Urothelium cell line (cell line): ENCODE measurements around the gene RYR2.
"Not testable (repeated sequence)": the region's sequence is repeated elsewhere in the genome, so short reads cannot be mapped to it uniquely, and the experiment has no call there.

Experiments used
- DNase-seq: peaks from one replicate; pipeline ENCODE4 v3.0.0; 2011; ENCODE audit warnings: low spot score, mixed read lengths
- FAIRE-seq: peaks from 2 replicates; lab custom pipeline; 2011; peaks lifted over from hg19 to GRCh38; lab: Jason Lieb, UNC

The RYR2 gene

DNA sequence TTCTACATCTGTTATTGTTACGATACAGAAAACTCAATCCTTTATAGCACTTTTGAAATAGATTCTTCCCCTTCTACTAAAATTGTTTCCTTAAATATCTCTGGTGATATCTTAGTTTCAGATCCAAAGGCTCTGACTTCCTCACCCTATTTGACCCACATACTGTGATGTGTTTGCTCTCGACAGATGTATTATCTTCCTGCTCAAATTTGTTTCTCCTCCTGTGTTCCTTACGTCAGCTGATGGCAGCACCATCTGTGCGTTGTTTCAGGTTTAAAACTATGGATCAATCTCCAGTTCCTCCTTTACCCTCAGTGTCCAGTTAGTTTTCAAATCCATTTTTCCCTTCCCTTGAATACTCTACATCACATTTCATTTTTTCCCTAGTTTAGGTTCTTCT is 274.4 kb downstream of the RYR2 start:
- DNase-seq (no peak), FAIRE-seq (no peak)

DNA sequence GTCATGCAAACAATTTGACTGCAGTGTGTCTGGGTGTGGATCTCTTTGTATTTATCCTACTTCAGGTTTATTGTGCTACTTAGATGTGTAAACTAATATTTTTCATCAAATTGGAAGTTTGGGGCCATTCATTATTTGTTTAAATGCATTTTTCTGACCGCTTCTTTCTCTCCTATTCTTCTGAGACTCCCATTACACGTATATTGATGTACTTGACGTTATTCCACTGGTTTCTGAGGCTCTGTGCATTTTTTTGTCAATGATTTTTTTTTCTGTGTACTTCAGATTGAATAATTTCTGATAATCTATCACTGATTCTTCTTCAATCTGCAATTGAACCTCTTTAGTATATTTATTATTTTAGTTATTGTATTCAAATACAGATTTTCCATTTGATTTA is 276.8 kb downstream of the RYR2 start:
- DNase-seq (no peak), FAIRE-seq (no peak)

DNA sequence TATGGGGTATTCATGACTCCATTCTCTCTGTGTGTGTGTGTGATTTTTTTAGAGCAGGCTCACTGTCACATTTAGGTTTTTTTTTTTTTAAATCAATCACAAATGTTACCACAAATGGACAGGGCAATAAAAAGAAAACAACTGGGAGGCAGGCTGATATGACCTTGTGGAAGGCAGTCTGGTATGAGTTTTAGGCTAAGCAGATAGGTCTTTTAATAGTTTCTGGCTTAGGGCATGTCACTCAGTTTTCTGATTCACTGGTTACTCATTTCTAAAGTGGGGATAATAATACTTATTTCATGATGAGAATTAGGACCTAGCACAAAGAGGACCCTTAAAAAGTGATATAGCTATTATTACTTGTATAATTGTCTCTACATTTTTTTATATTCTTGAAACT is 278.9 kb downstream of the RYR2 start:
- DNase-seq (no peak), FAIRE-seq (no peak)

DNA sequence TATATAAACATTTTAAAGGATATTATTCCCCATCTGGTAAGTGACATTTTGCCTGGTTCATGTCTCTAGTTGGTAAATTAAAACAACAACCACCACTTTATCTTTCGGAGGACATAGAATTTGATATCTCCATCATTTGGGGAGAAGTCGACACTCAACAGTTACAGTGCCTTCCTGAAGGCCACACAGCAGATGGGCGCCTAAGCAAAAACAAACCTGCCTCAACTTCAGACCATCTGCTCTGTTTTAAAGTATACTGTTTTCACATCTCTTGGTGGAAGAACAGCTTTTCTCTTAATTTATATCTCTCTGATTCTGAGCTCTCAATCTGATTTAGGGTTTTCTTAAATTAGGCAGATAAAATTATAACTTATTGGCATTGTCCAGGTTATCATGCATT is 282.2 kb downstream of the RYR2 start:
- no peak for DNase-seq
- FAIRE-seq, result no peak

DNA sequence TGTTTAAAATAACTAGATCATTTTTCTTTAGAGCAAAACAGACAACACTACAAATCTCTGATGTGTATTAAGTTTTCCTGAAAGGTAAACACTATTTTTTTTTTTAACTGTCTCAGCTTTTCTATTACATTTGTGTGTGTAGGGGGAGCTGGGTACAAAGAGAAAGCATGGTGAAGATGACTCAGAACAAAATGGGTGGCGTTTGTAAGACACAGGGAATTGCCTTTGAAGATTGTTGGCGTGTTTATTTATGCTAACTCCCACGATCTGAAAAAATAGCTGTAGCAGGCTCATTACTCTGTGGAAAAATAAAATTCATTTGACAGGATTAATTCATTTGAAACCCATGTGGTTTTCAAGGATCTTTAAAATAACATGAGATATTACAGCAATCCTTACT is 285.1 kb downstream of the RYR2 start:
- FAIRE-seq (no peak), DNase-seq (peak; percentile 4)

DNA sequence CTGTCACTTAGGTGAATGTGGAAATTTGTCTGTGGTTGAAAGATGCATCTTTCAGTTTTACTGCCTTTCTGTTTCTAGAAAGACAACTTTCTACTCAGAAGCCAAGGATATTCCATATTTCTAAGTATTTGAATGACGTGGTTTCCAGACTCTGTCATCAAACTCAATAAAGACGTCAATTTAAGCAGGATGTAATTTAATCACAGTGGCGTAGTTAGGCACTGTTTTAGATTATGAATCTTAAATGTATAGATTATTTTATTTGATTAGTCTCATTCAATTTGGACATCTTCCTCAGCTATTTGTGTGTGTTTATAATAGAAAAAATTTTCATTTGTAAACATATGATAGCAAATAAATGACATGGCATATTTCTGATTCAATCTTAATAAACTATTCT is 298.9 kb downstream of the RYR2 start:
- no peak for DNase-seq
- FAIRE-seq, result no peak

DNA sequence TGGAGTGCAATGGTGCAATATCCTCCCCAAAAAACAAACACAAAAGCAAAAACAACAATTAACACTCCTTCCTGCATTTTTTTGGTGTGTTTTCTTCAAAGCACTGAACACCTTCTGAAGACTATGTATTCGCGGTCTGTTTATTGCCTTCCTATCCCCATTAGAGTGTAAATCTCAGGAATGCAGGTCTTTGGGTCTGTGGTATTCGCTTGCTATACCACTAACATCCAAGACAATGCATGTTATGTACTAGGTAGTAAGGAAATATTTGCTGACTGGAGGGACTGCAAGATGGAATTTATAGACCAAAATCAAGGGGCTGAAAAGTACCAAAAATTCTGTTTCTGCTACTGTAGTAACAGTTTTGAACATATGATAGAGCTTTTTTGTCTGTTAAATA is 299.4 kb downstream of the RYR2 start:
- DNase-seq, result no peak
- FAIRE-seq, result no peak

DNA sequence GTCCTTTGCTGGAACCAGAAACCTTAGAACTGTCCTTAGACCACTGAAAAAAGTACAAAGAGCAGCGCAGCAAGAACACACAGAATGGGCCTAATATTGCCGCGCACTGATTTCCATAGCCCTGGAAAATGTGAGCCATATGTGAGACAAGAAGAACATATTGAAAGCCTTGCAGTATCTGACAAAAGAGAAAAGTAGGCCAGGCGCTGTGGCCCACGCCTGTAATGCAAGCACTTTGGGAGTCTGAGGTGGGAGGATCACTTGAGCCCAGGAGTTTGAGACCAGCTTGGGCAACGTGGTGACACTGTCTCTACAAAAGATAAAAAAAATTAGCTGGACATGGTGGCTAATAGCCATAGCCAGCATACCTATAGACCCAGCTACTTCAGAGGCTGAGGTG is 300.7 kb downstream of the RYR2 start:
- no peak for FAIRE-seq
- DNase-seq, result no peak

DNA sequence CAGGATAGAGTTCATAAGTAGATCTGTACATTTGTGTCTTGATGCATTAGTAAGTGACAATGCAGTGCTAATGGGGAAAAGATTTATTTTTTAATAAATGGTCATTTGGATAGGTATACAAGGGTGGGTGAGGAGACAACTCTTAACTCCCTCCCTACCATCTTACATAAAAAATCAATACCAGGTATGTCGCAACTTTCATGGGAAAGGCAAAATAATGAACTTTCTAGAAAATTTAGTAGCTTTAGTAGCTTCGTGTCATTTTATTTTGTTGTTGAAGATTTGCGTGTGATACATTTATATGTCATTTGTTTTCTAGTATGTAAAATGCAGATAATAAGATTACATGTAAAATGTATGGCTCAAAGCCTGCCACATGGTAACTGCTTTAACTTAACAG is 310.8 kb downstream of the RYR2 start:
- no peak for FAIRE-seq
- DNase-seq, result no peak

DNA sequence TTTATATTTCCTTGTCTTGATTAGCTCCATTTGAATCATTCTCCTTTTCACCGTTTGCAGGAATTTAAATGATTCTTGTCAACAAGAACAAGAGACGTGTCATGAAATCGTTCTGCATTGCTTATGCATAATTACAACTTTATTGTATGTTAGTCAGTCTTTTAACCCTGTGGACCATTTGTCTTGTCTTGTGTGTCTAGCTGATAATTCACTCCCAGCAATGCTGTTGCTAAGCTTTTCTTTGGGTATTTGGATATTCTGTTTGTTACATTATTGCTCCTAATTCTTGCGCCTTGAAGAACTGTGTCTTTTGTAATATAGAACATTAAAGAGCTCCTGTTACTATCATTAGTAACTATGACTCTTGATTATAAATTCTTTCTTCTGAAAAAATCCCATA is 311.9 kb downstream of the RYR2 start:
- no peak for DNase-seq
- FAIRE-seq, result no peak

DNA sequence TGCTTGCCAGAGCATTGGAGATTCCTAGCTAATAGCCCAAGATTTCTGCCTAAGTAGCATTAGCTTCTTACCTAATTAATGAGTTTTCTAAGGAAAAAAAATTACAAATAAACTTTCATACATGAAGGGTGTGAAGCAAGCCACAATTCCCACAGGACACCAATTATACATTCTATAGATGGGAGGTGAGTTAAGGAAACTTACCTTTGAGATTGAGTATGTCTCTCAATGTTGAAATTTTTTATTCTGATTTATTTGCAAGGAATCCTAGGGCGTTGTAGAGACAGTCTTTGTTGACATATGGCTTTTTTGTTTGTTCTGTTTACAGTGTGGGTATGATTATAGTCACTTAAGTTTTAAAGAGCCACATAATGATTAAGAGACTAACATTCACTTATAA is 313.0 kb downstream of the RYR2 start:
- FAIRE-seq (no peak), DNase-seq (no peak)

DNA sequence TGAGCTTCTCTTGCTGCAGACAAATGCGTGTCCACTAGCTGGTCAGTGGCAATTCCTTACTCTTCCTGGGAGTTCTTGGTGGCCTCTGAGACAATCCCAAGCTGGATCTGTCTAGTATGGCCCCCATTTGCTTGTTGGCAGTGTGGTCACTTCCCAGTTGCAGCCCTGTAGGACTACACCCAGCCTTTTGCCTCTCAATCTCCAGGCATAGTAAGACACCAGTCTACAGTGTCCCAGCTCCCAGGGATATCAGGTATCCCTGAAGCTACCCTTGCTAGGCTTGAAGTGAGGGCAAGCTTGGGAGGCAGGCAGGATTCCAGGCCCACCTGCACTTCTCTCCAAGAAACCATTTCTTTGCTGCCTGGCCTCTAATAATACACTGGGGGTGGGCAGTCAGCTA is 316.6 kb downstream of the RYR2 start:
- FAIRE-seq (no peak), DNase-seq (no peak)

DNA sequence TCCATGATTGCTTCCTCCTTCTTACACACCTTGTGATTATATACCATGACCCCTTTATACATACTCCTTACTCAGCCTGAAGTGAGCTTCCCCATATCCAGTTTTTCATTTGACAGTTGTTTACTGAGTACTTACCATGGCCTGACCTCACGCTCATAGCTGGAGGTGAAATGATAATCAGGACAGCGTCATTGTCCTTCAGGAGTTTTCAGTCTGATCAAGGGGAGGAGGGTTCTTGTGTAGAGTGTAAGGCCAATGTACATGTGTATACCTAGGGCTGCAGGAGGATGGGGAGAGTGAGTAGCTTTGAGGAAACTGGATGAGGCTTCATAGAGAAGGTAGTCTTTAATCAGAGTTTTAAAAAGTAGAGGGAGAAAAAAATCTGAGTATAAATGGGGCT is 325.8 kb downstream of the RYR2 start:
- FAIRE-seq, result no peak

DNA sequence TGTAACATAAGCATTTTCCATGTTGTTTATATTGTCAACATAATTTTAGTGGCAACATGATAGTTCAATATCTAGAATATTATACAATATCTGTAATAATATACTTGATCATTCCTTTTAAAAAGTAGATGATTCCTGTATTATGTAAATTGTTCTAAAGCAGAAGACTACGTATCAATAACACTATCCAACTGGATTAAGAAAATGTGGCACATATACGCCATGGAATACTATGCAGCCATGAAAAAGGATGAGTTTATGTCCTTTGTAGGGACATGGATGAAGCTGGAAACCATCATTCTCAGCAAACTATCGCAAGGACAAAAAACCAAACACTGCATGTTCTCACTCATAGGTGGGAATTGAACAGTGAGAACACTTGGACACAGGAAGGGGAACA is 329.5 kb downstream of the RYR2 start:
- not testable (repeated sequence) for DNase-seq, FAIRE-seq

More for the DNA sequence above, 325.8 kb downstream of the RYR2 start:
- no peak for DNase-seq

DNA sequence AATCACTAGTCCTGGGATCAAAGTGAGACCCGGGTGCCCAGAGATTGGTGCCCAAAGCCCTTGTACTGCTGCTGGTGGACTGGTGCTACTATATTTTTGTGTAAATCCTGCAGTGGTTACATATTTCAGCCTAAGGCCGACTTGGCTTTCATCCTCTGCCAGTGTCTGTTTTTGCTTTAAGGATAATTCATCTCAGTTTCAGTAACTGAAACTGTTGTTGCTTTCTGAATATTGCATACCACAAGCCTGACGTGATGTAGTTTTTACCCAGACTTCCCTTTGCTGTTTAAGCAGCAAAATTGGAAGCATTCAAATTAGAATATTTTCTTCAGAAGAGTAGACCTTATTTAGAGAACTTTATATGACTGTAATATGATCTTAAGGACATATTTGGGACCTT is 341.8 kb downstream of the RYR2 start:
- DNase-seq, result no peak
- FAIRE-seq, result no peak

DNA sequence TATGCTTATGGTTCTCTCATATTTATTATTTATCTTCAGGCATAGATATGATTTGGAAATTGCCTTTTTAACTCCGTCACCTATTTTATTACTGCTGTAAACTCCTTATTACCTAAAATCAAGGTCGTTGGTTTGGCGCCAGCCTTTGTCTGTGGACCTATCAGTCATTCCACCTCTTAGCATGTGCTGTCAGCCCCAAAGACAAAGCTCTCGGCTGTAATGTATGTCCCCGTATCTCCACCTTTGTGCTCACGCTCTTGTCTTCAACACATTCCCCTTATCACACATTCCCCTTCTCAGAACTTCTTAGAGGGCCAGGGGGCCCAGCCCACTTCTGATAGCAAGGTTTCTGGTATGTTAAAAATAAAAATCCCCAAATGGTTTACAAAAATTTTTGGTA is 342.2 kb downstream of the RYR2 start:
- FAIRE-seq (no peak), DNase-seq (no peak)

DNA sequence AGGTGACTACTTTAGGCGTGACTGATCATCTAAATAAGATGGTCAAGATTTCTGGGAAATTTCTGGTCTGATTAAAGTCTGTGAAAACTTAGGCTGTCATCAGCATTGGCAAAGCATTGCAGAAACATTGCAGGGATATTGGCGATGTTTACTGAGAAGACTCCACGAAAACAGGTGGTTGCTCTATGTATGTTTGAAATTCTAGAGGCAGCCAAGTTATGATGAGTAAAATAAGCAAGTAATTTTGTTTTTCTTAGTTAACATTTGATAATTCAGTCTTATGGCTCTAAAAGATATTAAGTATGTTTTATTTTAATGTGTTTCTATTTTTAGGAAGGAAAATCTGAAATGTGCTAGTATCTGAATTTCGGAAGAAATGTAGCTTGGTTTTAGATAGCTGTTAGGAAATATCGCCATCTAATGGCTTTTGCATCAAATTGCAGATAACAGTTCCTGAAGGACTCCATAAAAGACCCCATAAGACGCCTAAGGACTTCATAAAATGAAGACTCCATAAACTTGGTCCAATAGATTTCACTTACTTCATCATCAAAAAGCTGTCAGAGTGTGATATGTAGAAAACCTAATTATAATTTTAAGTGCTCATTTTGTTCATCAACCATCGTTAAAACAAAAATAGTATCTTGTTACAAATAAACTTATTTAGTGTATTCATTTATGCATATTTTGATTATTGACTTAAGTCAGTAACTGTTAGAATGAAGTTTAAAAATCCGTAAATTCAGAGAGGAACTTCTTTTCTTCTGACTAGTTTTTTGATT is 344.6 kb downstream of the RYR2 start:
- FAIRE-seq (no peak), DNase-seq (peak; percentile 10)

DNA sequence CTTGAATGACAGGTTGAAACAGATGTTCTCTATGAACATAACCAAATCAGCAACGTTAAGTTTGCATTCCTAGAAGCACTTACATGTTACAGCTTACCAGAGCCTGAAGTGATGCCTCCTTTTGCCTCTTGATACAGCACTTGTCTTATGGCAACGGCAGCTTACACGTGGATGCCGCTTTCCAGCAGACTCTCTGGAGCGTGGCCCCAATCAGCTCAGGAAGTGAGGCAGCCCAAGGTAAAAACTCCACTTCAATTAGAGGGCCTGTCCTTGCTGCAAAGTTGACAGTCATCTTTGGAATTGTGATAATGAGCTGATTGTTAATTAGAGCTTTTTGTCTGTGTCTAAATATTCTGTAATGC is 345.1 kb downstream of the RYR2 start:
- DNase-seq (no peak), FAIRE-seq (no peak)

DNA sequence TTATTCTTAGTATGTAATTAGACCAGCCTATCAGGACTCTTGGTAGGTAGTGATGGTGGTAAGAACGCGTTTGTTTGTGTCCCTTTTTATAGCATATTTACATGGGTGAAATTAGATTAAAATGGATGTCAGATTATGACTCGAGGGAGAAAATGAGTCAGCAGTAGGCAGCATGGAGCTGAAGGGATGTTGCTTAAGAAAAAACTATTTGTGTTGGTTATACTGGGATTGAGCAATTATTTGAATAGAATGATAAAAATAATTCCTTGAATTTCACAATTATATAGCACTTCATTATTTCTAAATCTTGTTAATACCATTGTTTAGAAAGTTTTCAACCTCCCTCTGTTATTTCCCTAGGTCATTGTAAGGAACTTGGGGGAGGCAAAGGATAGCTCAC is 348.8 kb downstream of the RYR2 start:
- DNase-seq (no peak), FAIRE-seq (no peak)

DNA sequence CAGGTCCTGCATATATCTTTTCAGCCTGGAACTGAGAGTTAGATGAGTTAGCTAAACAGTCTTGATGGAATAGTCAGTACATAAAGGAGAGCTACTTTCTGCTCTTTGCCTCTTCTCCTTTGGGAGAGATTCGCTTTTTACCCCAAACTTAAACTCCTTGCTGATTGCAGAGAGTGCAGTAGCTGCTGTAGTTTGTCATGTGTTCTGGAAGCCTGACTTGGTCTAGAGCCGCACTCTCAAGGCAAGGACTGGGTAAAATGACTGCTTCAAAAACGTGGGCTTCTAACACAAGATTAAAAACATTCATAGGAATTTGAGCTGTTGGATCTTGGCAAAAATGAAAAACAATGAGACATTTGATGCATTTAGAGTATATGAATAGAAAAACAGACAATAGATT is 351.6 kb downstream of the RYR2 start:
- no peak for DNase-seq
- FAIRE-seq, result no peak

DNA sequence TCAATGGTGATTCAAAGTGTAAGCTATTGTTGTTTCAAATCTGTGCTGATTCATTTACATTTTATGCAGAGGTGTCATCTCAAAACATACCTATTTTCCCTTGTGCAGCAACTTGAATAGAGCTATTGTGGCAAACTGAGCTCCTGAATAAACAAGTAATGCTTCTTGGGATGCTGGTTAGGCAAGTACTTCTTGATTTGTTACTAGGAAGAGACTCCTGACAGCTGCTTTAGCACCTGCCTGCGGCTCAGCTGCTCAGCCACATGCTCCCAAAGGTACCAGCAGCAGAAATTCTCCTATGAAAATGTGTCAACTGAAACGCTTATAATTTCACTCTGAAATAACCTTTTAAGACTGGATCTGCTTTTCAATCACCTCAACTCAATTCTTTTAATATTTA is 352.3 kb downstream of the RYR2 start:
- FAIRE-seq (no peak), DNase-seq (no peak)

DNA sequence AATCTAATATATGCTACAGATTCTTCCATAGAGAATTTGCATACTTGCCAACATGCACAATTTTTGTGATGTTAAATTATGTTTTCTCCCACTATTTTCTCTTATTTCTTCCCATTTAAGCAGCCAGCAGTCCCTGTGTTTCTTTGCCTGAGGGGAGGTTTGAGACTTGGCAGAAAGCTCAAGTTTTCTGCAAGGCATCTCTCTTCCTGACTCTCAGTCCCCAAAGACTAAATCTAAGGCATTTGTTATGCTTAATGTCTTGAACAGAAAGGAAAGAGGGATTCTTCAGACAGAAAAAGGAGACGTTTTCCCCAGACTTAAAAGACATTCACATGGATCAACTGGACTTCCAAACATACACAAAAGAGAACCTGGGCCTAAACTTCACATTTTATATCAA is 354.4 kb downstream of the RYR2 start:
- DNase-seq, result no peak
- no peak for FAIRE-seq

DNA sequence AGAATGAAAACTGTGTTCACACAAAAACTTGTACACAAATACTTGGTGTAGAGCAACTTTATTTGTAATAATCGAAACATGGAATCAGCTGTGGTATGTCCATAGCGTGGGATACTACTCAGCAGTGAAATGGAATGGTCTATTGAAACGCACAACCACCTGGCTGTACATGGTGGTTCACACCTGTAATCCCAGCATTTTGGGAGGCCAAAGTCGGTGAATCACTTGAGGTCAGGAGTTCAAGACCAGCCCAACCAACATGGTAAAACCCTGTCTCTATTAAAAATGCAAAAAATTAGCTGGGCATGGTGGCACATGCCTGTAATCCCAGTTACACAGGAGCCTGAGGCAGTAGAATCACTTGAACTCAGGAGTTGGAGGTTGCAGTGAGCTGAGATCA is 356.8 kb downstream of the RYR2 start:
- DNase-seq, result no peak
- FAIRE-seq, result no peak
